Upper lobe of left lung (tissue), 4 donors: ENCODE data around the gene CBR4.

Source experiments
- POLR2A ChIP-seq, 4 donors: fragments of 450-650 bp; IDR thresholded peaks; one replicate each; pipeline ENCODE4 v1.5.1; 2016 to 2017; ENCODE audit warnings: antibody characterized with exemption in 4 of 4, mild to moderate bottlenecking in 2 of 4
- POLR2AphosphoS5 ChIP-seq, 2 donors: sonication (generic); formaldehyde crosslinking; IDR thresholded peaks; one replicate each; pipeline ENCODE4 v1.5.1; 2017; ENCODE audit warnings: antibody characterized with exemption in 2 of 2
- TF ChIP-seq, protein P1 (sequence below), 6 experiments: fragments of 450-650 bp in 4 of 6; fragments of 200-600 bp in 2 of 6; sonication (generic) in 2 of 6; IDR thresholded peaks; one replicate each; pipeline ENCODE4 v1.5.1; 2016 to 2019; ENCODE audit warnings: antibody characterized with exemption in 6 of 6

DNA sequence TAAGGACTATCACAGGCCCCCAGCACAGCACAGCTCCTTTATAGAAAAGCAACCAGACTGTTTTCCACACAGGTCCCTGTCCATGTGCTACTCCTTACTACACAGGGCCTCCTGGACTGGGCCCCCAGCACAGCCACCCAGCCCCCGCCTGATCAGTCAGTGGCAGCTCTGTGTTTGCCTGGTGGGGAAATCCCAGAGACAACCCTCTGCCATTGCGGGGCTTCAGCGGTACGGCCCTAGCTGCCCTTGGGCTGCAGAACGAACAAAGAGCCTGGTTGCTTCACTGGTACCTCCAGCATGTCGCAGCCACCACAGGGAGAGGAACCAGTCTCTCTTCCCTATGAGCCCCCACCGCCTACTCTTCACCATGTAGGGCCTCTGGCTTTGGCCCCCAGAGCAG lies 30.7 kb downstream of the CBR4 start:
- TF ChIP-seq, protein P1, sequence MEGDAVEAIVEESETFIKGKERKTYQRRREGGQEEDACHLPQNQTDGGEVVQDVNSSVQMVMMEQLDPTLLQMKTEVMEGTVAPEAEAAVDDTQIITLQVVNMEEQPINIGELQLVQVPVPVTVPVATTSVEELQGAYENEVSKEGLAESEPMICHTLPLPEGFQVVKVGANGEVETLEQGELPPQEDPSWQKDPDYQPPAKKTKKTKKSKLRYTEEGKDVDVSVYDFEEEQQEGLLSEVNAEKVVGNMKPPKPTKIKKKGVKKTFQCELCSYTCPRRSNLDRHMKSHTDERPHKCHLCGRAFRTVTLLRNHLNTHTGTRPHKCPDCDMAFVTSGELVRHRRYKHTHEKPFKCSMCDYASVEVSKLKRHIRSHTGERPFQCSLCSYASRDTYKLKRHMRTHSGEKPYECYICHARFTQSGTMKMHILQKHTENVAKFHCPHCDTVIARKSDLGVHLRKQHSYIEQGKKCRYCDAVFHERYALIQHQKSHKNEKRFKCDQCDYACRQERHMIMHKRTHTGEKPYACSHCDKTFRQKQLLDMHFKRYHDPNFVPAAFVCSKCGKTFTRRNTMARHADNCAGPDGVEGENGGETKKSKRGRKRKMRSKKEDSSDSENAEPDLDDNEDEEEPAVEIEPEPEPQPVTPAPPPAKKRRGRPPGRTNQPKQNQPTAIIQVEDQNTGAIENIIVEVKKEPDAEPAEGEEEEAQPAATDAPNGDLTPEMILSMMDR (IDR thresholded peaks at IDR 0.05) = no peak
- TF ChIP-seq POLR2A (IDR thresholded peaks at IDR 0.05) (no peak), POLR2AphosphoS5 (IDR thresholded peaks at IDR 0.05) (no peak)
